Transverse colon (tissue), 4 donors: ENCODE data around the gene MAN1B1. TPM values are rescaled to one million over a fixed set of nuclear protein-coding genes. Genes with fewer than 3 reads are reported as not detected.

Source experiments
- DNase-seq: peaks from one replicate; pipeline ENCODE4 v3.0.0-alpha.2; 2019
- H3K27ac ChIP-seq, 4 donors: fragments of 200-600 bp; sonication (generic); 2 replicates each; pipeline ENCODE4 v1.5.1; 2016 to 2018; ENCODE audit warnings: inconsistent platforms in 4 of 4
- H3K27me3 ChIP-seq: fragments of 200-600 bp; sonication (generic); 2 replicates; pipeline ENCODE4 v1.5.1; 2017; ENCODE audit warnings: inconsistent platforms
- H3K36me3 ChIP-seq, 4 donors: fragments of 200-600 bp; sonication (generic); 2 replicates each; pipeline ENCODE4 v1.5.1; 2017 to 2019; ENCODE audit warnings: inconsistent platforms in 4 of 4
- H3K4me1 ChIP-seq, 4 donors: fragments of 200-600 bp; sonication (generic); 2 replicates each; pipeline ENCODE4 v1.5.1; 2017 to 2020; ENCODE audit warnings: inconsistent platforms in 4 of 4
- H3K4me3 ChIP-seq, 4 donors: fragments of 200-600 bp; sonication (generic); 1 replicate in 1 of 4; 2 replicates in 3 of 4; pipeline versions ENCODE4 v1.5.1 to v1.6.1; 2017 to 2019; ENCODE audit warnings: inconsistent platforms in 4 of 4
- H3K9me3 ChIP-seq, 2 donors: fragments of 200-600 bp; sonication (generic); 2 replicates each; pipeline ENCODE4 v1.5.1; 2017 to 2019; ENCODE audit warnings: inconsistent platforms in 2 of 2
- CTCF ChIP-seq, 5 experiments: fragments of 200-600 bp in 3 of 5; fragments of 450-650 bp in 2 of 5; sonication (generic) in 3 of 5; IDR thresholded peaks; 1 replicate in 2 of 5; 2 replicates in 3 of 5; pipeline ENCODE4 v1.5.1; 2016 to 2017; ENCODE audit warnings: antibody characterized with exemption in 5 of 5, inconsistent platforms in 3 of 5, mild to moderate bottlenecking in 2 of 5, moderate library complexity in 1 of 5
- EP300 ChIP-seq: sonication (generic); formaldehyde crosslinking; IDR thresholded peaks from one replicate; pipeline ENCODE4 v1.6.1; 2017; ENCODE audit warnings: antibody characterized with exemption, low read depth
- POLR2A ChIP-seq: fragments of 450-650 bp; IDR thresholded peaks from one replicate; pipeline ENCODE4 v1.6.1; 2016; ENCODE audit warnings: antibody characterized with exemption, mild to moderate bottlenecking, moderate library complexity
- POLR2AphosphoS5 ChIP-seq, 3 donors: sonication (generic); formaldehyde crosslinking; IDR thresholded peaks; one replicate each; pipeline ENCODE4 v1.6.1; 2016; ENCODE audit warnings: antibody characterized with exemption in 3 of 3
- WGBS, 2 donors: methylation state at CpG; one replicate each; pipeline ENCODE4 v1.1.5; 2018; ENCODE audit warnings: low coverage in 1 of 2; 5-methylcytosine and 5-hydroxymethylcytosine counted together
- in situ Hi-C, 4 donors: fragments of 200-750 bp; cut with MboI; loops; one replicate each; pipeline versions ENCODE4 v1.15.0 to v1.15.1; 2017; ENCODE audit warnings: low sequenced_read_pairs in 3 of 4, low pct_ligation_motif_present in 1 of 4, low pct_unique_long_range_greater_than_20kb in 1 of 4
- intact Hi-C: fragments of 100-400 bp; cut with DNase I; formaldehyde crosslinking; loops from one replicate; pipeline ENCODE4 v1.15.1; 2023; ENCODE audit warnings: low total_unique reads
- total RNA-seq, 4 donors: library from RNA; depleted of rRNA; stranded (reverse); fragments of >200 nt; gene quantifications; one replicate each; pipeline ENCODE4 v1.1.0, GENCODE V29; 2016

MAN1B1 gene
- total RNA-seq, 4 donors from 2014 or later: 56.5 to 106 (median 70.0) TPM

DNA sequence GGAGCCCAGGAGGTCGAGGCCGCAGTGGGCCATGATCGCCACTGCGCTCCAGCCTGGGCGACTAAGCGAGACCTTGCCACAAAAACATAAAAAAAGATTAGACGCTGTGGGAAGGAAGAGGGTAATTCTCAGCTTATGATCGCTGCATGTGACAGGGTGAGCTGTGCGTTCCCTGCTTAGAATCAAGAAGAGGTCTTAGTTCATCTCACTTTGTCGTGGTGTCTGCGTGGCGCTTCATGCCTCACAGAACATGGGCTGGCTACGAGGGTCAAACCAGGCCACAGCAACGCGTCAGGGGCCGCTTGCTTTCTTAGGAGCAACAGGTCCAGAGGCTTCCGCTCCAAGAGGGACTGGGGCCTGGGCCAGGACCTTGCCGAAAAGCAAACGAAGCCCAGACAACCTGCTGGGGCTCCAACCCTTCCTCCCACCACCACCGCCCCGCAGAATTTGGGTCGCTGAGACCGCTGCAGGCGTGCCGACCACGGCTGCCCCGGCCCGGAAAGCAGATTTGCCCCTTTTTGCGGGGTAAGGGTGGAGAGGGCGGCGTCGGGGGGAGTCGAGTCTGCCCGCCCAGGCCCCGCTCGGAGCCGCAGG is 42.2 kb downstream of the MAN1B1 start:
- WGBS, 2 donors: 24% methylated on average over 34 of the region's 37 CpGs; no CpG with 5 or more reads in 1 of the 2 donors
- in situ Hi-C loops: loop anchor here in 2 of 4 donors (10.0 kb wide), 2 partner anchors 96 to 106 kb away; partner anchors contain the start of genes CYSRT1 (in 1 of the 2), RNF208 (in 1 of the 2), RNF224 (in 1 of the 2) and SLC34A3 (in 1 of the 2)
- Histone ChIP-seq H3K4me3 (peak overlapping the region; percentile 57 to 82 (median 62)), H3K27ac (peak overlapping the region; percentile 71 to 82 (median 75)), H3K36me3 (no peaks in the 10 kb centered on the region), H3K4me1 (peaks cover 10 to 35% (median 29%) of the 10 kb centered on the region in 4 donors), H3K9me3 (no peaks in the 10 kb centered on the region), H3K27me3 (peaks cover 25% of the 10 kb centered on the region)
- DNase-seq: no peak
- intact Hi-C loops: loop anchor here (5.0 kb wide), 1 partner anchor 98 kb away; the partner anchor contains the start of genes CYSRT1 and RNF224
- TF ChIP-seq POLR2A (no peak), POLR2AphosphoS5 (IDR thresholded peaks at IDR 0.05) (no peak), EP300 (no peak), CTCF (IDR thresholded peaks at IDR 0.05) (no peak)

- peak; percentile 63 to 77 (median 72) for TF ChIP-seq POLR2AphosphoS5 (IDR thresholded peaks at IDR 0.05)
- TF ChIP-seq POLR2A: peak; percentile 39
- TF ChIP-seq CTCF (IDR thresholded peaks at IDR 0.05): peak in 1 of 5 experiments; percentile 15
- no peak for TF ChIP-seq EP300
- intact Hi-C loops: loop anchor here (5.0 kb wide), 1 partner anchor 98 kb away; the partner anchor contains the start of genes CYSRT1 and RNF224
- peaks cover 31% of the 10 kb centered on the region for H3K27me3 ChIP-seq
- peaks cover 10 to 35% (median 29%) of the 10 kb centered on the region in 4 donors for H3K4me1 ChIP-seq
- H3K4me3 ChIP-seq: peak overlapping the region; percentile 57 to 82 (median 62)
- 2% methylated on average over 69 of the region's 86 CpGs; no CpG with 5 or more reads in 1 of the 2 donors for WGBS, 2 donors
- in situ Hi-C loops: loop anchor here in 2 of 4 donors (10.0 kb wide), 2 partner anchors 95 to 105 kb away; partner anchors contain the start of genes CYSRT1 (in 1 of the 2), RNF208 (in 1 of the 2), RNF224 (in 1 of the 2) and SLC34A3 (in 1 of the 2)
- peak overlapping the region; percentile 71 to 82 (median 75) for H3K27ac ChIP-seq
- no peaks in the 10 kb centered on the region for H3K36me3 ChIP-seq
- no peaks in the 10 kb centered on the region for H3K9me3 ChIP-seq
- peak; percentile 91 for DNase-seq
Measured at GRCh38 chr9:137129456-137130175, 42.8 kb downstream of the MAN1B1 start.

GRCh38 chr9:137130176-137130755 is 43.5 kb downstream of the MAN1B1 start:
- Histone ChIP-seq H3K36me3 (no peaks in the 10 kb centered on the region), H3K27me3 (peaks cover 37% of the 10 kb centered on the region), H3K9me3 (no peaks in the 10 kb centered on the region), H3K4me1 (peaks cover 10 to 35% (median 29%) of the 10 kb centered on the region in 4 donors), H3K4me3 (peak overlapping the region; percentile 57 to 82 (median 62)), H3K27ac (peak overlapping the region; percentile 71 to 82 (median 75))
- no peak for DNase-seq
- in situ Hi-C loops: no loop called here
- TF ChIP-seq CTCF (IDR thresholded peaks at IDR 0.05) (no peak), POLR2A (no peak), EP300 (no peak), POLR2AphosphoS5 (IDR thresholded peaks at IDR 0.05) (no peak)
- 40% methylated on average over 12 of the region's 58 CpGs; no CpG with 5 or more reads in 1 of the 2 donors for WGBS, 2 donors
- intact Hi-C loops: no loop called here
